Measurements from ENCODE around the gene IFI27L1. TPM values are rescaled to one million over a fixed set of nuclear protein-coding genes. Genes with fewer than 3 reads are reported as not detected.

The IFI27L1 gene
- total RNA-seq, 1 experiment from 2014 or later = 26.0 TPM

DNA sequence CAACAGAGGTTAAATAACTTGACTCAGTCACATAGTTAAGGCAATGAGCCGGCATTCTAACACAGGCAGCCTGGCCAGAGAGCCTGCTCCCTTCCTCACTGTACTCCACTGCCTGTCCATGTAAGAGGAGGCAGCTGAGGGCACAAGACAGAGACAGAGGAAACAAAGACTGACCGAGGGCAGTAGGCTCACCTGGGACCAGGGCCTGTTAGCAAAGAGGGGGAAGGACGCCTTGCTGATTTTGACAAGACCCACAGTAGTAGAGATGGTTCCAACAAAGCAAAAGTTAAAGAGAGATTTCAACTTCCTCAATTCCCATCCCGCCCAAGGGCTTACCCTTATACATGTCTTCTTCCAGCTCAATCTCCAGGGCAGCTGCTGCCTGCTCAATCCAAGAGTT is 28.4 kb upstream of the IFI27L1 start:
- H3K27ac ChIP-seq (ENCODE audit: low read depth, low read length) = no peak overlapping the region
- no peaks in the 10 kb centered on the region for H3K9me3 ChIP-seq (ENCODE audit: control insufficient read depth in 1 of 2, insufficient read depth in 1 of 2, low read depth in 1 of 2, low read length in 2 of 2)
- ChIA-PET CTCF (interaction anchor here (0.9 to 2.0 kb wide), 4 partner anchors 79 to 113 kb away, joined by 3 to 20 read pairs (median 6); no protein-coding TSS in a partner anchor), RAD21 (ENCODE audit: low non-redundant PET in 1 of 2, low total read pairs in 2 of 2, uncharacterized antibody in 2 of 2, unreplicated experiment in 2 of 2) (no interaction called here), POLR2A (no interaction called here)
- DNase-seq (ENCODE audit: low read depth, low spot score) = no peak
- H3K27me3 ChIP-seq (ENCODE audit: insufficient read depth, low read length) = no peaks in the 10 kb centered on the region
- no TSS peak for BruUV-seq (replicated peaks)
- no peak overlapping the region for H3K9ac ChIP-seq (ENCODE audit: low read length)
- H3K4me1 ChIP-seq (ENCODE audit: control insufficient read depth in 1 of 2, insufficient read depth in 2 of 2, low read length in 2 of 2) = no peaks in the 10 kb centered on the region
- H3K36me3 ChIP-seq (ENCODE audit: control insufficient read depth in 1 of 2, insufficient read depth in 2 of 2, low read length in 2 of 2) = peaks cover 41 to 79% of the 10 kb centered on the region in 2 experiments; a peak in 3 of 4 replicates
- no peak overlapping the region for H3K4me3 ChIP-seq (replicated peaks in 1 of 2; ENCODE audit: low read depth in 1 of 2, low read length in 2 of 2)
- H4K20me1 ChIP-seq (ENCODE audit: insufficient read depth) = no peaks in the 10 kb centered on the region
- no peak overlapping the region for H3K4me2 ChIP-seq (ENCODE audit: low read length)
- ATAC-seq = no peak
- H3K79me2 ChIP-seq (ENCODE audit: insufficient read depth, low read length) = no peaks in the 10 kb centered on the region; the same call in 1 of the 2 replicates
- H3K9me2 ChIP-seq (ENCODE audit: insufficient read depth) = no peaks in the 10 kb centered on the region
- TF ChIP-seq EZH2 (IDR thresholded peaks at IDR 0.05) = no peak
- no peak for TF ChIP-seq TCF7L2 (IDR thresholded peaks at IDR 0.05; ENCODE audit: borderline replicate concordance, extremely low read depth, insufficient read depth, insufficient read length)
- TF ChIP-seq, protein P1, sequence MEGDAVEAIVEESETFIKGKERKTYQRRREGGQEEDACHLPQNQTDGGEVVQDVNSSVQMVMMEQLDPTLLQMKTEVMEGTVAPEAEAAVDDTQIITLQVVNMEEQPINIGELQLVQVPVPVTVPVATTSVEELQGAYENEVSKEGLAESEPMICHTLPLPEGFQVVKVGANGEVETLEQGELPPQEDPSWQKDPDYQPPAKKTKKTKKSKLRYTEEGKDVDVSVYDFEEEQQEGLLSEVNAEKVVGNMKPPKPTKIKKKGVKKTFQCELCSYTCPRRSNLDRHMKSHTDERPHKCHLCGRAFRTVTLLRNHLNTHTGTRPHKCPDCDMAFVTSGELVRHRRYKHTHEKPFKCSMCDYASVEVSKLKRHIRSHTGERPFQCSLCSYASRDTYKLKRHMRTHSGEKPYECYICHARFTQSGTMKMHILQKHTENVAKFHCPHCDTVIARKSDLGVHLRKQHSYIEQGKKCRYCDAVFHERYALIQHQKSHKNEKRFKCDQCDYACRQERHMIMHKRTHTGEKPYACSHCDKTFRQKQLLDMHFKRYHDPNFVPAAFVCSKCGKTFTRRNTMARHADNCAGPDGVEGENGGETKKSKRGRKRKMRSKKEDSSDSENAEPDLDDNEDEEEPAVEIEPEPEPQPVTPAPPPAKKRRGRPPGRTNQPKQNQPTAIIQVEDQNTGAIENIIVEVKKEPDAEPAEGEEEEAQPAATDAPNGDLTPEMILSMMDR (IDR thresholded peaks at IDR 0.05 in 2 of 3, conservative IDR thresholded peaks at IDR 0.05 in 1 of 3; ENCODE audit: borderline replicate concordance in 1 of 3, insufficient read depth in 1 of 3, low read depth in 2 of 3, low read length in 2 of 3) = no peak
- no peak for TF ChIP-seq SP1 (IDR thresholded peaks at IDR 0.05; ENCODE audit: low read depth)
- TF ChIP-seq POLR2A (IDR thresholded peaks at IDR 0.05; ENCODE audit: borderline replicate concordance, extremely low read depth, insufficient read depth, insufficient read length) = no peak
- TF ChIP-seq ZNF274 (IDR thresholded peaks at IDR 0.05; ENCODE audit: low read depth, low read length) = no peak
- TF ChIP-seq, protein P2, sequence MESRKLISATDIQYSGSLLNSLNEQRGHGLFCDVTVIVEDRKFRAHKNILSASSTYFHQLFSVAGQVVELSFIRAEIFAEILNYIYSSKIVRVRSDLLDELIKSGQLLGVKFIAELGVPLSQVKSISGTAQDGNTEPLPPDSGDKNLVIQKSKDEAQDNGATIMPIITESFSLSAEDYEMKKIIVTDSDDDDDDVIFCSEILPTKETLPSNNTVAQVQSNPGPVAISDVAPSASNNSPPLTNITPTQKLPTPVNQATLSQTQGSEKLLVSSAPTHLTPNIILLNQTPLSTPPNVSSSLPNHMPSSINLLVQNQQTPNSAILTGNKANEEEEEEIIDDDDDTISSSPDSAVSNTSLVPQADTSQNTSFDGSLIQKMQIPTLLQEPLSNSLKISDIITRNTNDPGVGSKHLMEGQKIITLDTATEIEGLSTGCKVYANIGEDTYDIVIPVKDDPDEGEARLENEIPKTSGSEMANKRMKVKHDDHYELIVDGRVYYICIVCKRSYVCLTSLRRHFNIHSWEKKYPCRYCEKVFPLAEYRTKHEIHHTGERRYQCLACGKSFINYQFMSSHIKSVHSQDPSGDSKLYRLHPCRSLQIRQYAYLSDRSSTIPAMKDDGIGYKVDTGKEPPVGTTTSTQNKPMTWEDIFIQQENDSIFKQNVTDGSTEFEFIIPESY (IDR thresholded peaks at IDR 0.05; ENCODE audit: extremely low read depth, insufficient replicate concordance, low read length) = no peak
- TF ChIP-seq POLR2AphosphoS5 (IDR thresholded peaks at IDR 0.05; ENCODE audit: low read depth, low read length) = no peak
- no peak for TF ChIP-seq CEBPB (IDR thresholded peaks at IDR 0.05; ENCODE audit: low read depth)
- H2AFZ ChIP-seq (ENCODE audit: low read depth, low read length, poor library complexity, severe bottlenecking) = no peak overlapping the region
- intact Hi-C loops (cut with micrococcal nuclease) = no loop called here

Measured in HCT116 (cell line).